HG03095 (cell line): ENCODE results near the gene RHOB.
"Not testable (repeated sequence)": the region's sequence is repeated elsewhere in the genome, so short reads cannot be mapped to it uniquely, and the experiment has no call there.

Experiments used
- ATAC-seq: cut with Tn5 transposase; IDR thresholded peaks from one replicate; pipeline ENCODE4 v1.9.1; 2021; ENCODE audit warnings: moderate library complexity; ENCODE audit not compliant: unreplicated experiment

RHOB gene

DNA sequence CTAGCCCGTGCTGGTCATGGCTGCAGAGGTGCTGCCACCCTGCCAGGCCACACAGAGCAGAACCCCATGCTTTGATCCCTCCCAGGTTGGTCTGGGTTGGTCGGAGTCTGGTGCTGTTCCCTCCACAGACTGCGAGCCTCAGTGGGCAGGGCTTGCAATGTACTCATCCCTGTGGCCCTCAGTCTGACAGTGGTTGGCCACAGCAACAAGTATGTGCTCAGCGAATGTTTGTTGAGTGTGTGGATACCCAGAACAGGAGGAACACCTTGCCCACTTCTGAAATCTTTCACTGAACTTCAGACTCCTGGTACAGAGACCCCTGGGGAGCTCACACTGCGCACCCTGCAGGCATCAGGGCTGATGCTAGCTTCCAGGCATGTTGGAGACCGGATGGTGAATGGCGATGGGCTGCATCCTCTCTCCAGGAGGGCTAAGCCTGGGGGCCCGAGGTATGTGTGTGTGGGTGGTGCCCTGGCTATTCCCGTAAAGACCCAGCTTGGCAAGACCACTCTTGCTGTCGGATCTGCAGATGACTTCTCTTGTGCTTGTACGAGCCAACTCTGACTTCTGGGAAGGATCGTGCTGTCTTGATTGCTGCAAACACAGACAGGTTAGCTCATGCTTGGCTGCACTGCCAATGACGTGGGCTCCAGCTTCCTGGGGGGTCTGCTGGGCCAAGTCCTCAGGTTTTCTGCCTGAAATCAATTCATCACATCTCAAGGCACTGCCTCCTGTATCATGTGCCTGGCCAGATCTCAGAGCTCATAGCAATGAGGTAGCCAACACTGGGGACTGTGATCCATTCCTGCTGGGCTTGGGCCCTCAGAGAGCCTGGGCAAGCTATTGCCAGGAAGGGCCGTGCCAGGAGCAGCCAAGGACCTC is 43.7 kb downstream of the RHOB start:
- ATAC-seq: no peak

DNA sequence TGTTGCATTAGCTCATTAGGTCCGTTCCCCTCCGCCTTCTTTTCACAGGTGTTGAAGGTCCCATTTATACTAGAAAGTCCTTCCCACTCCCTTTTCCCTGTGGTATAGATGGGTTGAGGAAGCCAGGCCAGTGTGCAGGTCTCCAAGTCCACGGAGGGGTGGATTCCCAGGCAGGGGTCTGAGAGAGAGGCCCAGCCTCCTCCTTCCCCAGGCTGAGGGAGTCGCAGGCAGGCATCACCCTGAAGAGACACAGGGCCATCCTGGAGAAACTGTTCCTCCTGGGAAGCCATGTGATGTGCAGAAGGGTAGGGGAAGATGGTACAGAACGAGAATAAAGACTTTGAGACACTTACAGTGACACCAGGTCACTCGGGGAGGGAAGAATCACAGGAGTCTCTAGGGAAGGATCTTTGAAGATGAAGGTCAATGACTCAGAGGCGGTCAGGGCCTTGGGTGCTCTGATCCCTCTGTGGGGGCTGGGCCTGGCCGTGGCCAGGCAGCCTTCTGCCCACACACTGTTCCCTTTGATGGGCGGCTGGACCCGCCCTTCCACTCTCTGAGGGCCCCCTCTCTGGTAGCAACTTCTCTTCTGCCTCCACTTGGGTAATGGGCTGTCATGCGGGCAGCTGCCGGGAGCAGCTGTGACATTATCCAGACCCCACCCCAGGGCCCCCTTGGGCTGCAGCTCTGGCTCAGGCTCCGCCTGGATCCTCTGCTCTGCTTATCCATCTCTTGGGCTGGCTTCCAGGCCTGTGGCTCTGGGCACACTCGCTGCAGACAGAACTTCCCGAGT is 45.1 kb downstream of the RHOB start:
- no peak for ATAC-seq

- ATAC-seq: not testable (repeated sequence)
These were observed 46.2 kb downstream of the RHOB start for GRCh38 chr2:20493095-20493494.

DNA sequence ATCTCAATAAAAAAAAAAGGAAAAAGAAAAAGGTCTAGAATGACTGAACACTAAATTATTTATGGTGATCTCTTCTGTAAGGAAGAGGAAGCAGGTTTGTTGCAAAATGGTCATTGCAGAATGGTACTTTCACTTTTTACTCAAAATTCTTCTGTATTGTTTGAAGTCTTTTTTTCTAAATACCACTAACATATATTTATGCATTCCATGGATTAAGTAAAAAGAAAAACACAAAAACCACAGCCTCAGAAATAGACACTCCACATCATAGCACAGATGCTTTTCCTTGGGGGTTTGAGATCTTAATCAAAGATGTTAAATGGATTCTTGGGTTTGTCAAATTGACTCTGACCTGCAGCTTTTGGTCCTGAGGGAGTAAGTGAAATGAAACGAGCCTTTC is 47.4 kb downstream of the RHOB start:
- no peak for ATAC-seq

DNA sequence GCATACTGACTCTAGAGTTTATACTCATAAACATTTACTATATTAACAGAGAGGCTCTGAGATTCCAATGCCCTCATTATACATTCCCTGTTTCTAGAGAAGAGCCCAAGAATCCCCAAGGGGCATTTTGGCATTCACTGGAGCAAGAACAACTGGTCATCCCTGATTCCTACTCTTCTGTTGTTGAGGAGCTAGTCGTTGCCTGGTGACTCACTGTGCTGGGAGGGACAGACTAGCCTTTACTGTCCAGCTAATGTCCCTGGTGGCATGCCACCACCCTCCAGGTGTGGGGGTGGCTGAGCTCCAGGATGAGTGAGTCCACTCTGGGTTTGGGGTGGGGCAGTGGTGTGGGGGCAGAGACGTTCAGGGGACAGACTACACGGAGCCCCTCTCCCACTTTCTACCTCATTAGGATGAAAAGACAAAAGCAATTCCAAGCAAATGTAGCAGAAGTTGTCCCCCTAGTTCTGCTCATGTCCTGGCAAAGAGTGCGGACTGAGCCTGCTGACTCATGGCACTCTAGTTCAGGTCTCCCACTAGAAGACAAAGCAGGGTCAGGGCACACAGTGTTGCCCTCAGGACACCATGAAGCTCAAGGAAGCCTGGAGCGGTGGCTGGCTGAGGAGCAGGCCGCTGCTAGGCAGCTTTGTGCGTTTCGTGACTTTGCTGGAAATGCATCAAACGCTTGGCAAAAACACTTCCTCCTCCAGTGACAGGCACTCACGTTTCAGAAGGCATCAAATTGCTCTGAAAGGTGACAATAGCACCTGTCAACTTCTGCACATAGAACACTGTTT is 49.4 kb downstream of the RHOB start:
- no peak for ATAC-seq

- no peak for ATAC-seq
These were observed 50.1 kb downstream of the RHOB start for GRCh38 chr2:20496942-20497341.
